Amniotic stem cell (primary cell): ENCODE results near the gene FAM209B.
"Not testable (repeated sequence)": the region's sequence is repeated elsewhere in the genome, so short reads cannot be mapped to it uniquely, and the experiment has no call there.

Experiments
- DNase-seq: peaks from one replicate; lab custom pipeline; 2025; lab: John Stamatoyannopoulos, UW

FAM209B gene

DNA sequence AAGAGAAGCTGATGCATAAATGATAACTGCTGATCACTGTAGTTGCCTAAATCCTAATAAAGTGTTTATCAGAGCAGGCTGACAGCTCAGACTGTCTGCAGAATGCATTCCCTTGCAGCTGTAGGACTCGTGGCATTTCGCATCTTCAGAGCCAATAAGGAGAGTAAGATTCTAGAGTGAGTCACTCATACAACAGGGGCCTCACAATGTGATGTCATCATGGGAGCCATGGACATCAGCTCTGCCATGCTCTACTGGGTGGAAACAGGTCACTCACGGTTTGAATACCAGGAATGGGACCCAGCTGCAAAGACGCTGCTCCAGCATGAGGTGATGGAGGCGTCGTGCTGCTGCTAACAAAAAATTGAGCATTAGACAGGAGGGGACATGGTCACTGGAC is 7.4 kb downstream of the FAM209B start:
- no peak for DNase-seq

- DNase-seq: no peak
Observed at GRCh38 chr20:56542489-56543030, 9.5 kb downstream of the FAM209B start.

DNA sequence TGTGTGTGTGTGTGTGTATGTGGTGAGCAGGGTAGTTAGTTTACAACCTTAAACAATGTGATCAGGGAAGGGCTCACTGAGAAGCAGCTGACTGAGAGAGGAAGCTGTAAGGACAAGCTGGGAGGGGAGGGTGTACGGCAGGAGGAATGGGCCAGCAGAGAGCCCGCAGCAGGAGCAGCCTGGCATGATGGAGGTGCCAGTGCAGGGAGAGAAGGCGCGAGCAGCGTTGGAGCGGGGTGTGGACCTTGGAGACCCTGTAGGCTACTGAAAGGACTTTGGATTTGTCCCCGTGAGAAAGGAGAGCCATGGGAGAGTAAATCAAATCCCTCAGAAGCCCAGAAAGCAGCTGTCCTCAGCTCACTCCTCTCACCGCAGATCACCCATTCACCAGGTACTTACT is 18.5 kb downstream of the FAM209B start:
- DNase-seq: no peak

GRCh38 chr20:56552911-56553629 is 20.0 kb downstream of the FAM209B start:
- no peak for DNase-seq

DNA sequence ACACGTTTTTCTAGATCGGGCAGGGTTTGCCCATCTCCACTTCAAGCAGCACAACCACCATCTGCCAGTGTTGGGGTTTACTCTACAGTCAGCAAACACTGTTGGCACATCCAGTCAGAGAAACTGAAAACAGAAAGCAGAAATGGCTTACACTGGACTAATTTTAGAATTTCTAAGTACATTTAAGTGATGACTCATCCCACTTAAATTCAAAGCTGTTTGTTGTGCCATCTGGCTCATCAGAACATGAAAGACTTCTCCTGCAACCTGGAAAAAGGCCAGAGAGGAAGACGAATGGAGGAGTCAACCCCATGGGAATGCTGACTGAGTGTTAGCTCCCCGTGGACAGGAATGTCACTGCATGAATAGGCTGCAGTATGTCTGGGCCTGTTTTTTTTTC is 21.8 kb downstream of the FAM209B start:
- peak; percentile 78 for DNase-seq

DNA sequence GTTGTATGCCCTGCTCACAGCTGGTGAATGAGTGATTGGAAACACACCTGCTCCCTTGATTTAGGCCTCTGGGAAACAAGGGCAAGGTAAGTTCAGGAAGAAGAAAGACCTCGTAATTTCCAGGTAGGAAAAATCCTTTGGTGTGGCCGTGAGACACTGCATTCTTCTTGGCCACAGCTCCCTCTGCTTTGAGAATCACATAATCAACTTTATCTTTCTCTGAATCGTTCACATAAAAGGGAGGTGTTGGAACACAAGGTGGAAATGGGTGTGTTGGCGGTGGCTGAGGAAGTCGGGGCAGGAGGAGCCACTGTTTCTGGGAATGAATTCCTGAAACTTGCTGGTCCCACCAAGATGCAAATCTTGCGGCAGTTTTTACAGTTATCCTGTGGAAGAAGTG is 25.9 kb downstream of the FAM209B start:
- no peak for DNase-seq

- DNase-seq: not testable (repeated sequence)
Observed at GRCh38 chr20:56564526-56564925, 31.5 kb downstream of the FAM209B start.

DNA sequence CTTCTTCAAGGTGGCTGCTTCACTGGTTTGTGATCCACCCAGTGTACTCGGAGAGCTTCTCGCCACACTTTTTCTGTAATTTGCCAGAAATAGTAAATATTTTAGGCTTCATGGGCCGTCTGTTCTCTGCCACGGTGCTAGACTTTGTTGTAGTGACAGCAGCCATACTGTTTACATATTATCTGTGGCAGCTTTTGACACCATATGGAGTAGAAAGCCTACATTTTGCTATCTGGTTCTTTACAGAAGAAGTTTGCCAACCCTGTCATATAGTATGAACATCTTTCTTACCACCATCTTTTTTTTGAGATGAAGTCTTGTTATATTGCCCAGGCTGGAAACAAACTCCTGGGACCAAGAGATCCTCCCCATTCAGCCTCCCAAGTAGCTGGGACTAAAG is 32.5 kb downstream of the FAM209B start:
- no peak for DNase-seq

GRCh38 chr20:56566621-56567020 is 33.6 kb downstream of the FAM209B start:
- DNase-seq: no peak

DNA sequence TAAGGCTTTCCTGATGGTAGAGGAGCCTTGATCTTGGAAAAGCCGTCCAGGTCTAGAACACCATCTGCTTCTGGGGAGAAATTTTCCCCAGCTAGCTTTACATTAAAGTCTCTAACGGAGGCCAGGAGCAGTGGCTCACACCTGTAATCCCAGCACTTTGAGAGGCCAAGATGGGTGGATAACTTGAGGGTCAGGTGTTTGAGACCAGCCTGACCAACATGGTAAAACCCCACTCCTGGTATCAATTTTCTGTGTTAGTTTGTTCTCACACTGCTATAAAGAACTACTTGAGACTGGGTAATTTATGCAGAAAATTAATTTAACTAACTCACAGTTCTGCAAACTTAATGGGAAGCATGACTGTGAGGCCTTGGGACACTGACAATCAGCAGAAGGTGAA is 37.8 kb downstream of the FAM209B start:
- no peak for DNase-seq

- DNase-seq: no peak
Observed at GRCh38 chr20:56572172-56572571, 39.1 kb downstream of the FAM209B start.

GRCh38 chr20:56573986-56574385 is 40.9 kb downstream of the FAM209B start:
- no peak for DNase-seq

GRCh38 chr20:56574531-56575142 is 41.6 kb downstream of the FAM209B start:
- DNase-seq: no peak

GRCh38 chr20:56575157-56575556 is 42.1 kb downstream of the FAM209B start:
- DNase-seq: no peak

GRCh38 chr20:56575961-56576360 is 42.9 kb downstream of the FAM209B start:
- DNase-seq: no peak

GRCh38 chr20:56579301-56579710 is 46.3 kb downstream of the FAM209B start:
- no peak for DNase-seq

DNA sequence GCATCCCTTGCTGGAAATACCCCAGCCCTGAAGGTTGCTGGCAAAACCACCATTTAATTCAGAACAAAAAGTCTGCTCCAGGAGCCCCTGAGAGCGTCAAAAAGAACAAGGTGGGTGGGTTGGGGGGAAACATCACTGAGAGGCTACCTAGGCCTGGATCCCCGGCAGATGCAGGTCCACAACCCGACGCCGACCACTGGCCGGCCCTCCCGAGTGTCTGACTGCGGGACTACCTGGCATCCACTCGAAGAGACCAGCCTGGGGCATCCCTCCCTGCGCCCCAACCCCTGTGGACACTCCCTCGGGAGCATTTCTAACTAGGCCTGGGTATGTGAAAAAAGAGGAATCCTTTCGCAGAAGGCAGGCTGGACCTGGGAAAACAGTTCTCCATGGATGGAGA is 47.2 kb downstream of the FAM209B start:
- no peak for DNase-seq

- DNase-seq: no peak
Observed at GRCh38 chr20:56581701-56582100, 48.7 kb downstream of the FAM209B start.

DNA sequence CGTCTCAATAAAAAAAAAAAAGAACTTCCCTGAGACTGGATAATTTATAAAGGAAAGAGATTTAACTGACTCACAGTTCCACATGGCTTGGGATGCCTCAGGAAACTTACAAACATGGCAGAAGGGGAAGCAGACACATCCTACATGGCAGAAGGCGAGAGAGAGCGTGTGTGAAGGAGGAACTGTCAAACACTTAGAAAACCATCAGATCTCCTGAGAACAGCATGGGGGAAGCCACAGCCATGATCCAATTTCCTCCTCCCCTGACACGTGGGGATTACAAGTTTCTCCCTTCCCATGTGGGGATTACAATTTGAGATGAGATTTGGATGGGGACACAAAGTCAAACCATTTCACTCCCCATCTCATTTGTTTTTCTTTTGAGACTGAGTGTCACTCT is 49.5 kb downstream of the FAM209B start:
- no peak for DNase-seq

DNA sequence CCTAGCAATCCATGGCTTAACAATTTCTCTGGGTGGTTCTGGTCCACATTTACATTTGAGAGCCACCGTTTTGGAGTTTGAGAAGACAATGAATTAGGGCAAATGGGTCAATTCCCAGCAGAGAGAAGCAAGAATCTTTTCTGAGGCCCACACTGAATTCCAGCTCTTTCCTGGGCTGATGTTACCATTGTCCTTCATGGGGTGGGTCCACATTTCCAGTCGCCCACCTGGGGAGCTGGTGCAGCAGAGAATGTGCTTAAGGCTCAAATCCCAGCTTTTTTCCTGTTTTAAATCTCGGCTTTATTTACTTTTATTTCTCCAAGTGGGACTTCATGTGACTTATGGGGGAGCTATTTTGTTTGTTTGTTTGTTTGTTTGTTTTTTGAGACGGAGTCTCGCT is 51.9 kb downstream of the FAM209B start:
- DNase-seq: no peak
